Measurements from ENCODE around the gene HS3ST6.
A peak's percentile ranks its signal among the peaks of the same experiment; 100 is the strongest.
"Not testable (repeated sequence)": the region's sequence is repeated elsewhere in the genome, so short reads cannot be mapped to it uniquely, and the experiment has no call there.

Gene HS3ST6

DNA sequence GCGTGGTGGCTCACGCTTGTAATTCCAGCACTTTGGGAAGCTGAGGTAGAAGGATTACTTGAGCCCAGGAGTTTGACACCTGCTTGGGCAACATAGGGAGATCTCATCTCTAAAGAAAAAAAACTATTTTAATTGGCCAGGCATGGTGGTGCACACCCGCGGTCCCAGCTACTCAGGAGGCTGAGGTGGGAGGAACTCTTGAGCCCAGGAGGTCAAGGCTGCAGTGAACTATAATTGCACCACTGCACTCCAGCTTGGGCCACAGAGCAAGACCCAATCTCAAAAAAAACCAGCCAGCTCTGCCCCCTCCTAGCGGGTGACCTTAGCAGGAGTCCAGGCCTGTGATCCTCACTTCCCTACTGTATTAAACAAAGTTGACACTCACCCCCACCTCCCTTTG, 5.9 kb upstream of the HS3ST6 start:
- H3K36me3 ChIP-seq = no peaks in the 10 kb centered on the region
- H3K4me1 ChIP-seq = no peaks in the 10 kb centered on the region
- H3K27me3 ChIP-seq = peaks cover 29% of the 10 kb centered on the region
- TF ChIP-seq, protein P1, sequence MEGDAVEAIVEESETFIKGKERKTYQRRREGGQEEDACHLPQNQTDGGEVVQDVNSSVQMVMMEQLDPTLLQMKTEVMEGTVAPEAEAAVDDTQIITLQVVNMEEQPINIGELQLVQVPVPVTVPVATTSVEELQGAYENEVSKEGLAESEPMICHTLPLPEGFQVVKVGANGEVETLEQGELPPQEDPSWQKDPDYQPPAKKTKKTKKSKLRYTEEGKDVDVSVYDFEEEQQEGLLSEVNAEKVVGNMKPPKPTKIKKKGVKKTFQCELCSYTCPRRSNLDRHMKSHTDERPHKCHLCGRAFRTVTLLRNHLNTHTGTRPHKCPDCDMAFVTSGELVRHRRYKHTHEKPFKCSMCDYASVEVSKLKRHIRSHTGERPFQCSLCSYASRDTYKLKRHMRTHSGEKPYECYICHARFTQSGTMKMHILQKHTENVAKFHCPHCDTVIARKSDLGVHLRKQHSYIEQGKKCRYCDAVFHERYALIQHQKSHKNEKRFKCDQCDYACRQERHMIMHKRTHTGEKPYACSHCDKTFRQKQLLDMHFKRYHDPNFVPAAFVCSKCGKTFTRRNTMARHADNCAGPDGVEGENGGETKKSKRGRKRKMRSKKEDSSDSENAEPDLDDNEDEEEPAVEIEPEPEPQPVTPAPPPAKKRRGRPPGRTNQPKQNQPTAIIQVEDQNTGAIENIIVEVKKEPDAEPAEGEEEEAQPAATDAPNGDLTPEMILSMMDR (IDR thresholded peaks at IDR 0.05; ENCODE audit: low read depth, low read length) = no peak
- no peaks in the 10 kb centered on the region; the same call in 1 of the 2 replicates for H3K9me3 ChIP-seq
- no peak overlapping the region for H3K4me3 ChIP-seq (ENCODE audit: low read depth, low read length)
- DNase-seq = no peak

DNA sequence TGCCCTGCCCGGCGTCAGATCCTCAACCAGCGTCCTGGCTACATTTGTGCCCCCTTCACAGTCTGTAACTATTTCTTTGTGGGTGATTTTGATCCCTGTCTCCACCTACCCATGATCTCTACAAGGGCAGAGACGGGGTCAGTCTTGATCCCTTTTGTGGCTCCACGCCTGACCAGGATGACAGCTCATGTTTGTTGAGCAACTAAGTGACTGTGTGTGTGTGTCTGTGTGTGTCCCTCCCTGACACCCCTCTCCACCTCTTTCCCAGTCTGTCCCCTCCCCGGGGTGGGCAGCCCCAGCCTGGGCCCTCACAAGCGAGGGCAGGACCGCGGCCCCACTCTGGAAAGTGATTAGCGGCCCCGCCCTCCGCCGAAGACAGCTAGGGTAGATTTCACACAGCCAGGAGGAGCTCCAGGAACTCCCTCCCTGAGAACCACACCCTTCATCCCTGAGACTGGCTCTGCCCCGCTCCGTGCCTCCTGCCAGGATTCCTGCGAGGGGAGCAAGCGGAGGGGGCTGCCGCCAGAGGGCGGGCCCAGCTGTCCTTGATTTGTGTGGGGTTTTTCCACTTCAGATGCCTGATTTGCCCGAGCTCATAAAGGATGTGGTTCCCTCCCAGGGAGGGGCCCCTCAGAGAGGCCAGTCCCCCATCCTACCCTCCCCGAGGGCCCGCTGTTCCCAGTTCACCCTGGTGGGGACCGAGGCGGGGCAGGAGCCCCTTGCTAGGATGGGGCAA, 5.3 kb upstream of the HS3ST6 start:
- no peak overlapping the region for H3K4me3 ChIP-seq (ENCODE audit: low read depth, low read length)
- H3K27me3 ChIP-seq = peaks cover 35% of the 10 kb centered on the region

DNA sequence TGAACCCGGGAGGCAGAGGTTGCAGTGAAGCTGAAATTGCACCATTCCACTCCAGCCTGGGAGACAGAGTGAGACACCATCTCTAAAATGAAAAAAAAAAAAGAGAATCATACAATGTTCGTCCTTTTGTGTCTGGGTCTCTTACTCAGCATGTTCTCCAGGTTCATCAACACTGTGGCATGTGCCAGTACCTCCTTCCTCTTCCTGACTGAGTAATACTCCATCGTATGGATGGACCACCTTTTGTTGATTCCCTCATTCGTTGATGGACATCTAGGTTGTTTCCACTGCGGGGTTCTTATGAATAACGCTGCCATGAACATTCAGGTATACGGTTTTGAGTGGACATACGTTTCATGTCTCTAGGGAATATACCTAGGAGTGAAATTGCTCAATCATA, 4.1 kb upstream of the HS3ST6 start:
- H3K4me3 ChIP-seq (ENCODE audit: low read depth, low read length) = no peak overlapping the region
- no peaks in the 10 kb centered on the region for H3K4me1 ChIP-seq
- H3K27me3 ChIP-seq = peaks cover 45% of the 10 kb centered on the region
- TF ChIP-seq, protein P1 (IDR thresholded peaks at IDR 0.05; ENCODE audit: low read depth, low read length) = no peak
- no peaks in the 10 kb centered on the region; the same call in 1 of the 2 replicates for H3K9me3 ChIP-seq
- H3K36me3 ChIP-seq = no peaks in the 10 kb centered on the region
- DNase-seq = no peak

More for the DNA sequence above, 5.3 kb upstream of the HS3ST6 start:
- Histone ChIP-seq H3K4me1 (no peaks in the 10 kb centered on the region), H3K9me3 (no peaks in the 10 kb centered on the region; the same call in 1 of the 2 replicates), H3K36me3 (no peaks in the 10 kb centered on the region)
- TF ChIP-seq, protein P1 (IDR thresholded peaks at IDR 0.05; ENCODE audit: low read depth, low read length) = peak; percentile 43
- DNase-seq = peak; percentile 60

DNA sequence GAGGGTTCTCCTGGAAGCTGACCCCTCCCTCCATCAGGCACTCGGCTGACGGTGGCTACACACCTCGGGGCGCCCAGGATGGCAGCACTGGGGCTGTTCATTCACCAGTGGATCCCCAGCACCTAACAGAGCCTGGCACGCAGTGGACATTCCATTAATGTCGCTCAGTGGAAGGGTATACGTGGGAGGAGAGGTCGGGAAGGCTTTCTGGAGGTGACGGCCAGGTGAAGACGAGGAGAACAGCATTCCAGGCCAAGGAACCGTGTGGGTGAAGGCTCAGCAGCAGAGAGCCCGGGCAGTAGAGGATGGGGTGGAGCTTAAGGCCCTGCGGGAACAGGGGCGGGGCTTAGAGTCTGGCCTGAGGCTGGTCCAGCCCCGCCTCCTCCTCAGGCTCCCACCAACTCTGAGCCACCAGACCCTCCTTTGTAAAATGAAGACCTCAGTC, 2.5 kb upstream of the HS3ST6 start:
- Histone ChIP-seq H3K27me3 (peaks cover 57% of the 10 kb centered on the region), H3K36me3 (no peaks in the 10 kb centered on the region), H3K4me1 (no peaks in the 10 kb centered on the region), H3K9me3 (no peaks in the 10 kb centered on the region; the same call in 1 of the 2 replicates), H3K4me3 (ENCODE audit: low read depth, low read length) (no peak overlapping the region)
- TF ChIP-seq, protein P1 (IDR thresholded peaks at IDR 0.05; ENCODE audit: low read depth, low read length) = no peak
- peak; percentile 66 for DNase-seq

DNA sequence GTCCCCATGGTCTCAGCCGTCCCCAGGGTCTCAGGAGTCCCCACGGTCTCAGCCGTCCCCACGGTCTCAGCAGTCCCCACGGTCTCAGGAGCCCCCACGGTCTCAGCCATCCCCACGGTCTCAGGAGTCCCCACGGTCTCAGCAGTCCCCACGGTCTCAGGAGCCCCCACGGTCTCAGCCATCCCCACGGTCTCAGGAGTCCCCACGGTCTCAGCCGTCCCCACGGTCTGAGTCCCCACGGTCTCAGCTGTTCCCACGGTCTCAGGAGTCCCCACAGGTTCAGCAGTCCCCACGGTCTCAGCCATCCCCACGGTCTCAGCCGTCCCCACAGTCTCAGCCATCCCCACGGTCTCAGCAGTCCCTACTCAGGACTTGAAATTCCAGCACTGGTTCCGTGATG, 1.9 kb upstream of the HS3ST6 start:
- not testable (repeated sequence) for H3K9me3 ChIP-seq; H3K36me3 ChIP-seq; H3K4me3 ChIP-seq (ENCODE audit: low read depth, low read length); DNase-seq; H3K4me1 ChIP-seq
- H3K27me3 ChIP-seq = peaks cover 59% of the 10 kb centered on the region

DNA sequence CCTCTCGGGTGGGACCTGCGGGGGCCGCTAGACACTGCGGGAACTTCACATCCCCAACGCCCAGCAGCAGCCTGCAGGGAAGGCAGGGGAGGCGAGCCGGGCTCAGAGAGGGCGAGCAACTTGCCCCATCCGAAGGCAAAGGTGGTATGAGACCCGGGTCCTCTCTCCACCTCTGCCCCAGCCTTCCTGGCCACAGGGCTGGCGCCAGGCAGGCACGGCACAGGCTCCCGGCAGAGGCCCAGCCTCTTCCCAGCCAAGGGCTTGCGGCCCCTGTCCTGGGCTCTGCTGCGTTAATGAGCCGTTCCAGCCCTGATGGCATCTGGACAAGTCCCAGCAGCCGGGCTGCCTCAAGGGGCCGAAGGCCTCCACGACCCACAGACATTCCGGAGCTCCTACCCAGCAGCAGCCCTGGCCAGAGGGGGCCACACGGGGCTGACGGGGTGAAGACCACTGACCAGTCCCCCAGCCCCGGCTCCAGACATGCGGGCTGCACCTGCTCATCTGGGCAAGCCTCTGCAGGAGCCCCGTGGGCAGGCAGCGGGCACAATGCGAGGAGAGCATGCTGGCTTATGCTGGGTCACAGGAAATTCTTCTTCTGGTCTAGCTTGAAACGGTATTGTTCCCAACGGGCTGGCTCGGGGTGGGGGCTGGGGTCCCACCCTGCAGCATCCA, 1.2 kb upstream of the HS3ST6 start:
- H3K4me3 ChIP-seq (ENCODE audit: low read depth, low read length) = no peak overlapping the region
- H3K9me3 ChIP-seq = no peaks in the 10 kb centered on the region; the same call in 1 of the 2 replicates
- H3K4me1 ChIP-seq = no peaks in the 10 kb centered on the region
- peaks cover 59% of the 10 kb centered on the region for H3K27me3 ChIP-seq
- TF ChIP-seq, protein P1 (IDR thresholded peaks at IDR 0.05; ENCODE audit: low read depth, low read length) = no peak
- peak; percentile 57 for DNase-seq
- no peaks in the 10 kb centered on the region for H3K36me3 ChIP-seq
